Activated naive CD4-positive, alpha-beta T cell treated with anti-CD3 and anti-CD28 coated beads for 36 hours (primary cell): Measurements from ENCODE around the gene SNX9. TPM values are rescaled to one million over a fixed set of nuclear protein-coding genes. Genes with fewer than 3 reads are reported as not detected.
"Not testable (repeated sequence)": the region's sequence is repeated elsewhere in the genome, so short reads cannot be mapped to it uniquely, and the experiment has no call there.

Experiments
- CTCF ChIA-PET: fragments of 350-600 bp; sonication (Branson Sonifier 250); formaldehyde crosslinking; loops from one replicate; lab custom pipeline; 2021; ENCODE audit warnings: antibody characterized with exemption; lab: Charles Lee
- DNase-seq: peaks from one replicate; pipeline ENCODE4 v3.0.0-alpha.2; 2020
- H3K27ac Mint-ChIP-seq: one replicate; pipeline ENCODE4 v1.8.0; 2021; ENCODE audit warnings: mild to moderate bottlenecking, mixed read lengths
- H3K27me3 Mint-ChIP-seq: one replicate; pipeline ENCODE4 v1.8.0; 2021; ENCODE audit warnings: low read depth, mixed read lengths
- H3K36me3 Mint-ChIP-seq: one replicate; pipeline ENCODE4 v1.8.0; 2021; ENCODE audit warnings: low read depth, mixed read lengths
- H3K4me1 Mint-ChIP-seq: one replicate; pipeline ENCODE4 v1.8.0; 2021; ENCODE audit warnings: low read depth, mixed read lengths
- H3K4me3 Mint-ChIP-seq: one replicate; pipeline ENCODE4 v1.8.0; 2021; ENCODE audit warnings: mild to moderate bottlenecking, moderate library complexity, mixed read lengths
- H3K9me3 Mint-ChIP-seq: one replicate; pipeline ENCODE4 v1.8.0; 2021; ENCODE audit warnings: mixed read lengths
- intact Hi-C: fragments of 100-400 bp; cut with micrococcal nuclease; formaldehyde crosslinking; loops from one replicate; pipeline ENCODE4 v1.15.1; 2023
- total RNA-seq, 2 experiments: library from RNA; stranded (reverse); gene quantifications; one replicate each; pipeline ENCODE4 v1.2.3, GENCODE V29; 2021

Gene SNX9
- total RNA-seq, 2 experiments from 2014 or later: 34.3 to 34.6 TPM

- Mint-ChIP-seq H3K27me3 (no peaks in the 10 kb centered on the region), H3K27ac (no peak overlapping the region), H3K36me3 (no peaks in the 10 kb centered on the region), H3K9me3 (peaks cover 7% of the 10 kb centered on the region), H3K4me3 (no peak overlapping the region), H3K4me1 (peaks cover 15% of the 10 kb centered on the region)
- DNase-seq: no peak
- CTCF ChIA-PET: interaction anchor here (0.7 to 1.4 kb wide), 2 partner anchors 84 to 215 kb away, joined by 3 to 4 read pairs; no protein-coding TSS in a partner anchor
- intact Hi-C loops: no loop called here
Measured at GRCh38 chr6:157789297-157789696, 33.7 kb upstream of the SNX9 start.

- H3K27me3 Mint-ChIP-seq: no peaks in the 10 kb centered on the region
- CTCF ChIA-PET: no interaction called here
- intact Hi-C loops: no loop called here
- H3K9me3 Mint-ChIP-seq: peaks cover 7% of the 10 kb centered on the region
- H3K27ac Mint-ChIP-seq: no peak overlapping the region
- peaks cover 16% of the 10 kb centered on the region for H3K4me1 Mint-ChIP-seq
- H3K36me3 Mint-ChIP-seq: no peaks in the 10 kb centered on the region
- no peak for DNase-seq
- no peak overlapping the region for H3K4me3 Mint-ChIP-seq
Measured at GRCh38 chr6:157789861-157790260, 33.2 kb upstream of the SNX9 start.

GRCh38 chr6:157790548-157791160, 32.4 kb upstream of the SNX9 start:
- peaks cover 7% of the 10 kb centered on the region for H3K9me3 Mint-ChIP-seq
- H3K27ac Mint-ChIP-seq: no peak overlapping the region
- no peak for DNase-seq
- H3K4me3 Mint-ChIP-seq: no peak overlapping the region
- intact Hi-C loops: no loop called here
- H3K27me3 Mint-ChIP-seq: no peaks in the 10 kb centered on the region
- CTCF ChIA-PET: interaction anchor here (0.7 kb wide), 1 partner anchor 30 kb away, joined by 3 read pairs; no protein-coding TSS in a partner anchor
- no peaks in the 10 kb centered on the region for H3K36me3 Mint-ChIP-seq
- H3K4me1 Mint-ChIP-seq: peaks cover 16% of the 10 kb centered on the region

- no peak for DNase-seq
- Mint-ChIP-seq H3K27me3 (no peaks in the 10 kb centered on the region), H3K9me3 (peaks cover 7% of the 10 kb centered on the region), H3K4me3 (no peak overlapping the region), H3K27ac (no peak overlapping the region), H3K36me3 (no peaks in the 10 kb centered on the region), H3K4me1 (peaks cover 16% of the 10 kb centered on the region)
- intact Hi-C loops: no loop called here
- CTCF ChIA-PET: interaction anchor here (0.6 kb wide), 1 partner anchor 82 kb away, joined by 4 read pairs; no protein-coding TSS in a partner anchor
Measured at GRCh38 chr6:157791450-157791849, 31.6 kb upstream of the SNX9 start.

- H3K9me3 Mint-ChIP-seq: peaks cover 7% of the 10 kb centered on the region
- no peaks in the 10 kb centered on the region for H3K36me3 Mint-ChIP-seq
- CTCF ChIA-PET: interaction anchor here (1.0 kb wide), 1 partner anchor 81 kb away, joined by 5 read pairs; no protein-coding TSS in a partner anchor
Measured at GRCh38 chr6:157792671-157793070, 30.4 kb upstream of the SNX9 start.

GRCh38 chr6:157794012-157794411, 29.0 kb upstream of the SNX9 start:
- H3K4me3 Mint-ChIP-seq, H3K27me3 Mint-ChIP-seq, H3K36me3 Mint-ChIP-seq, H3K27ac Mint-ChIP-seq, DNase-seq, intact Hi-C loops: not testable (repeated sequence)
- CTCF ChIA-PET: interaction anchor here (1.0 kb wide), 1 partner anchor 80 kb away, joined by 5 read pairs; no protein-coding TSS in a partner anchor
- Mint-ChIP-seq H3K4me1 (peaks cover 31% of the 10 kb centered on the region), H3K9me3 (peaks cover 15% of the 10 kb centered on the region)

More at GRCh38 chr6:157792671-157793070, 30.4 kb upstream of the SNX9 start:
- peaks cover 19% of the 10 kb centered on the region for H3K4me1 Mint-ChIP-seq
- H3K4me3 Mint-ChIP-seq: no peak overlapping the region
- DNase-seq: no peak
- no peaks in the 10 kb centered on the region for H3K27me3 Mint-ChIP-seq
- intact Hi-C loops: no loop called here
- H3K27ac Mint-ChIP-seq: no peak overlapping the region

GRCh38 chr6:157795841-157796240, 27.2 kb upstream of the SNX9 start:
- Mint-ChIP-seq H3K4me1 (peaks cover 42% of the 10 kb centered on the region), H3K4me3 (no peak overlapping the region), H3K27me3 (no peaks in the 10 kb centered on the region), H3K27ac (no peak overlapping the region), H3K36me3 (peaks cover 8% of the 10 kb centered on the region), H3K9me3 (peaks cover 22% of the 10 kb centered on the region)
- CTCF ChIA-PET: no interaction called here
- intact Hi-C loops: no loop called here
- DNase-seq: no peak

- CTCF ChIA-PET: interaction anchor here (1.3 kb wide), 1 partner anchor 35 kb away, joined by 4 read pairs; no protein-coding TSS in a partner anchor
- no peaks in the 10 kb centered on the region for H3K27me3 Mint-ChIP-seq
- peak; percentile 61 for DNase-seq
- H3K36me3 Mint-ChIP-seq: peaks cover 8% of the 10 kb centered on the region
- intact Hi-C loops: no loop called here
- H3K27ac Mint-ChIP-seq: peak overlapping the region; percentile 38
- no peak overlapping the region for H3K4me3 Mint-ChIP-seq
- peaks cover 19% of the 10 kb centered on the region for H3K9me3 Mint-ChIP-seq
- peaks cover 58% of the 10 kb centered on the region for H3K4me1 Mint-ChIP-seq
Measured at GRCh38 chr6:157798851-157799250, 24.2 kb upstream of the SNX9 start.

GRCh38 chr6:157799561-157799960, 23.5 kb upstream of the SNX9 start:
- peaks cover 15% of the 10 kb centered on the region for H3K9me3 Mint-ChIP-seq
- H3K27me3 Mint-ChIP-seq, H3K4me3 Mint-ChIP-seq, intact Hi-C loops, H3K36me3 Mint-ChIP-seq, H3K27ac Mint-ChIP-seq: not testable (repeated sequence)
- peak; percentile 23 for DNase-seq
- CTCF ChIA-PET: interaction anchor here (1.3 kb wide), 1 partner anchor 36 kb away, joined by 4 read pairs; no protein-coding TSS in a partner anchor
- H3K4me1 Mint-ChIP-seq: peaks cover 60% of the 10 kb centered on the region

GRCh38 chr6:157800420-157801237, 22.4 kb upstream of the SNX9 start:
- intact Hi-C loops: loop anchor here (1.0 kb wide), 5 partner anchors 15 to 85 kb away; no protein-coding TSS in a partner anchor
- peak overlapping the region; percentile 6 for H3K4me3 Mint-ChIP-seq
- no peaks in the 10 kb centered on the region for H3K27me3 Mint-ChIP-seq
- peak overlapping the region; percentile 73 for H3K27ac Mint-ChIP-seq
- H3K9me3 Mint-ChIP-seq: peaks cover 15% of the 10 kb centered on the region
- CTCF ChIA-PET: interaction anchor here (0.7 to 3.5 kb wide), 9 partner anchors 15 to 226 kb away, joined by 3 to 18 read pairs (median 5); no protein-coding TSS in a partner anchor
- H3K36me3 Mint-ChIP-seq: peaks cover 8% of the 10 kb centered on the region
- peaks cover 70% of the 10 kb centered on the region for H3K4me1 Mint-ChIP-seq
- DNase-seq: peak; percentile 69

- peaks cover 2% of the 10 kb centered on the region for H3K36me3 Mint-ChIP-seq
- H3K27me3 Mint-ChIP-seq: no peaks in the 10 kb centered on the region
- H3K4me1 Mint-ChIP-seq: peaks cover 48% of the 10 kb centered on the region
- H3K9me3 Mint-ChIP-seq: peaks cover 13% of the 10 kb centered on the region
- CTCF ChIA-PET: interaction anchor here (1.0 to 1.6 kb wide), 4 partner anchors 33 to 68 kb away, joined by 4 to 9 read pairs (median 4); no protein-coding TSS in a partner anchor
- peak; percentile 75 for DNase-seq
- H3K27ac Mint-ChIP-seq: no peak overlapping the region
- H3K4me3 Mint-ChIP-seq: no peak overlapping the region
- intact Hi-C loops: no loop called here
Measured at GRCh38 chr6:157804448-157805327, 18.4 kb upstream of the SNX9 start.
